GM12865 (cell line): Measurements from ENCODE around the gene TMCC1.
"Not testable (repeated sequence)": the region's sequence is repeated elsewhere in the genome, so short reads cannot be mapped to it uniquely, and the experiment has no call there.

Experiments used
- DNase-seq: peaks from one replicate; pipeline ENCODE4 v3.0.0; 2010; ENCODE audit warnings: low read depth
- H3K4me3 ChIP-seq: 2 replicates; pipeline ENCODE4 v1.5.1; 2011; ENCODE audit warnings: mild to moderate bottlenecking, low read depth, low read length, control low read depth
- CTCF ChIP-seq: IDR thresholded peaks from 2 replicates; pipeline ENCODE4 v1.5.1; 2011; ENCODE audit warnings: low read length, control low read depth, low read depth, inconsistent platforms; ENCODE audit not compliant: insufficient read depth; ENCODE audit errors: missing control alignments

TMCC1 gene

GRCh38 chr3:129867506-129868124 lies 25.9 kb downstream of the TMCC1 start:
- TF ChIP-seq CTCF = no peak
- DNase-seq = no peak
- H3K4me3 ChIP-seq = no peak overlapping the region

DNA sequence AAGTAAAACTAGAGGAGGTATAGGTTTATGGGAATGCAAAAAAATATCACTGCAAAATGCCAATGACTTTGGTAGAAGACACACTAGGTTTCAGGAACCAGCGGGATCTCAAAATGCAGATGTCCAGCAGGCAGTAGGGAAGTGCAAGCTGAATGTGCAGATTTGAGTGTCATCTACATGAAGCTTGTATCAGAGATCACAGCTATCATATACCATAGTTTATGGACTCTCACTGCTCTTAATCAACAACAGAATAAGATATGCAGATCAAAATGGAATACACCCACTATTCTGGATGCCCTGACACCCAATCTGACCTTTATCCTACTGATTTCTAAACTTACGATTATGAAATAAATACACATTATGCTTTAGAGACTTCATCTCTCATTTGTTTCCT lies 27.7 kb downstream of the TMCC1 start:
- TF ChIP-seq CTCF = no peak
- DNase-seq = no peak
- no peak overlapping the region for H3K4me3 ChIP-seq

DNA sequence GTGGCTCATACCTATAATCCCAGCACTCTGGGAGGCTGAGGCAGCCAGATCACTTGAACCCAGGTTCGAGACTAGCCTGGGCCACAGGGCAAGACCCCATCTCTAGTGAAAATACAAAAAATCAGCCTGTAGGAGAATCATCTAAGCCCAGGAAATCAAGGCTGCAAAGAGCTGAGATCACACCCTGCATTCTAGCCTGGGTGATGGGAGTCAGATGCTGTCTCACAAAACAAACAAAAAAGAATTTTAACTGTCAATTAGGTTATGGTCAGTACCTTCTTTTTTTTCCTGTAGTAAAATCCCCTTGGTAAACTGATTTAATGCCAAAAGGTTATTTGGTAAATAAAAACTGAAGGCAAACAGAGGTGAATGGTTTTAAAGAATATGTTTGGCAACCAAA lies 29.0 kb downstream of the TMCC1 start:
- no peak overlapping the region for H3K4me3 ChIP-seq
- DNase-seq = no peak
- no peak for TF ChIP-seq CTCF

- DNase-seq = no peak
- no peak overlapping the region for H3K4me3 ChIP-seq
- no peak for TF ChIP-seq CTCF
These were observed 34.2 kb downstream of the TMCC1 start for GRCh38 chr3:129859272-129859671.

- DNase-seq = no peak
- H3K4me3 ChIP-seq = no peak overlapping the region
- no peak for TF ChIP-seq CTCF
These were observed 35.6 kb downstream of the TMCC1 start for GRCh38 chr3:129857899-129858298.

DNA sequence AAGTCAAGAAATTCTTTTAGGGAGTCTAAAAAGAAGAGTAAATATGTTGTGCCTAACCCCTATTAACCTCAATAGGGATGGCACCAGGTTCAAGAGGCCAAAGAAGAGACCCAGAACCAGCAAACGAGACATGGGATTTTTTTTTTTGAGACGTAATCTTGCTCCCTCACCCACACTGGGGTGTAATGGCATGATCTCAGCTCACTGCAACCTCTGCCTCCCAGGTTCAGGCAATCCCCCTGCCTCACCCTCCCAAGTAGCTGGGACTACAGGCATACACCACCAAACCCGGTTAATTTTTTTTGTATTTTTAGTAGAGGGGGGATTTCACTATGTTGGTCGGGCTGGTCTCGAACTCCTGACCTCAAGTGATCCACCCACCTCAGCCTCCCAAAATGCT lies 36.7 kb downstream of the TMCC1 start:
- not testable (repeated sequence) for H3K4me3 ChIP-seq, DNase-seq

GRCh38 chr3:129855832-129856419 lies 37.6 kb downstream of the TMCC1 start:
- DNase-seq = peak; percentile 36
- no peak overlapping the region for H3K4me3 ChIP-seq
- no peak for TF ChIP-seq CTCF
